CD4-positive, alpha-beta T cell (primary cell): ENCODE data around the gene PAX6. TPM values are rescaled to one million over a fixed set of nuclear protein-coding genes. Genes with fewer than 3 reads are reported as not detected.

ENCODE experiments used
- ATAC-seq: fragments of 200-7000 bp; cut with Tn5 transposase; one replicate; pipeline ENCODE4 v1.10.0; 2022; ENCODE audit warnings: mild to moderate bottlenecking; ENCODE audit not compliant: poor library complexity
- CTCF ChIA-PET: fragments of 350-600 bp; sonication (Branson Sonifier 250); formaldehyde crosslinking; loops from one replicate; lab custom pipeline; 2021; ENCODE audit warnings: antibody characterized with exemption, inconsistent platforms; lab: Charles Lee
- POLR2A ChIA-PET: fragments of 350-600 bp; sonication (Branson Sonifier 250); formaldehyde crosslinking; loops from one replicate; lab custom pipeline; 2021; ENCODE audit warnings: antibody characterized with exemption, inconsistent platforms; lab: Charles Lee
- DNase-seq, 14 experiments: peaks; one replicate each; pipeline ENCODE4 v3.0.0-alpha.2; 2013 to 2020; ENCODE audit warnings: mixed read lengths in 2 of 14
- H3K27ac ChIP-seq, 2 donors: one replicate each; pipeline versions ENCODE4 v1.5.1 to v1.7.0; 2013; ENCODE audit warnings: low read length in 2 of 2, low read depth in 1 of 2, mild to moderate bottlenecking in 1 of 2
- H3K27me3 ChIP-seq, 2 experiments: 1 replicate in 1 of 2; 2 replicates in 1 of 2; pipeline versions ENCODE4 v1.6.1 to v1.7.0; 2013; ENCODE audit warnings: low read length in 2 of 2, control low read depth in 1 of 2, mild to moderate bottlenecking in 1 of 2, moderate library complexity in 1 of 2; ENCODE audit not compliant: insufficient read depth in 2 of 2, control insufficient read depth in 1 of 2
- H3K36me3 ChIP-seq: one replicate; pipeline ENCODE4 v1.6.1; 2013; ENCODE audit warnings: low read length, control low read depth; ENCODE audit not compliant: insufficient read depth
- H3K4me1 ChIP-seq: one replicate; pipeline ENCODE4 v1.6.1; 2013; ENCODE audit warnings: low read length, control low read depth; ENCODE audit not compliant: insufficient read depth
- H3K4me3 ChIP-seq: one replicate; pipeline ENCODE4 v1.5.1; 2013; ENCODE audit warnings: mild to moderate bottlenecking, low read length, moderate library complexity
- H3K9me3 ChIP-seq, 2 experiments: 1 replicate in 1 of 2; 2 replicates in 1 of 2; pipeline versions ENCODE4 v1.6.1 to v1.7.0; 2013; ENCODE audit warnings: low read length in 2 of 2, mild to moderate bottlenecking in 2 of 2, control low read depth in 1 of 2, moderate library complexity in 1 of 2; ENCODE audit not compliant: control insufficient read depth in 1 of 2, insufficient read depth in 1 of 2
- H3K27ac Mint-ChIP-seq: one replicate; pipeline ENCODE4 v1.8.0; 2020; ENCODE audit warnings: mixed read lengths
- H3K27me3 Mint-ChIP-seq: one replicate; pipeline ENCODE4 v1.8.0; 2021; ENCODE audit warnings: mixed read lengths
- H3K36me3 Mint-ChIP-seq: one replicate; pipeline ENCODE4 v1.8.0; 2021; ENCODE audit warnings: low read depth, mixed read lengths
- H3K4me1 Mint-ChIP-seq: one replicate; pipeline ENCODE4 v1.8.0; 2021; ENCODE audit warnings: low read depth, mixed read lengths
- H3K4me3 Mint-ChIP-seq: one replicate; pipeline ENCODE4 v1.8.0; 2020; ENCODE audit warnings: mild to moderate bottlenecking, mixed read lengths
- H3K9me3 Mint-ChIP-seq: one replicate; pipeline ENCODE4 v1.8.0; 2020; ENCODE audit warnings: mixed read lengths
- CTCF ChIP-seq: fragments of 200-600 bp; IDR thresholded peaks from one replicate; pipeline ENCODE4 v1.8.0; 2022; ENCODE audit warnings: antibody characterized with exemption, mild to moderate bottlenecking
- intact Hi-C, 2 experiments: fragments of 100-400 bp; cut with DNase I in 1 of 2; cut with micrococcal nuclease in 1 of 2; formaldehyde crosslinking; loops; one replicate each; pipeline versions ENCODE4 v1.15.1 to v1.9.0; 2023 to 2025; cut with DNase I, micrococcal nuclease
- total RNA-seq, 174 experiments: library from RNA in 2 of 174; stranded (reverse) in 2 of 174; gene quantifications; one replicate each; pipeline ENCODE4 v1.2.3 and lab custom pipeline; 2021 to 2026

The PAX6 gene
- total RNA-seq, 2 experiments from 2014 or later, result not detected

DNA sequence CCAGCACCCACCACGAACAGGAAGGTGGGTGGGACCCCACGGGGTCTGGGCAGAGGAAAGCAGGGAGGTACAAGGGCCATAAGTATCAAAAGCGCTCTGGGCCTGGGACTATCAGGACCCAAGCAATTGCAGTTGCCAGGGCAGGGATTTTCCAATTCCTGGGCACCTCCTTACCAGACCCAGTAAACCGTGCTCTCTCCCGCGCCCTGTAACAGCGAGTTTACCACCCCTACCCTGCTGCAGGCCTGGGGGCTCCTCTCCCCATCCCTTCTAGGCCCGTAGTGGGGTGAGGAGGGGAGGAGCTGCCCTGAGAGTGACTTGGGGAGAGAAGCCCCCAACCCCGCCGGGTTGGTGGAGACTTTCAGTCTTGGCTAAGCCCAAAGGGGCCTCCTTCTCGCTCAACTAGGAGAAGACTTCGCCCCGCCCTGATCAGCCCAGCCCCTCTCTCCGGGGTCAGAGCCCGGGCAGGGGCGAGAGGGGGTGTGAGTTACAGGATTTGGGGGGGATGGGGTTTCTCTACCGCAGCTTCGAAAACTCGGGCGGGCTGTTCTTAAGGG, 5.4 kb downstream of the PAX6 start:
- Histone ChIP-seq H3K27ac (no peak overlapping the region), H3K4me1 (peaks cover 52% of the 10 kb centered on the region), H3K27me3 (peaks cover 84 to 99% of the 10 kb centered on the region in 2 experiments), H3K9me3 (peaks cover 19 to 50% of the 10 kb centered on the region in 2 experiments), H3K36me3 (no peaks in the 10 kb centered on the region), H3K4me3 (no peak overlapping the region)
- Mint-ChIP-seq H3K9me3 (peaks cover 3% of the 10 kb centered on the region), H3K36me3 (peaks cover 4% of the 10 kb centered on the region), H3K27ac (no peak overlapping the region), H3K4me3 (no peak overlapping the region), H3K27me3 (peaks cover 90% of the 10 kb centered on the region), H3K4me1 (peaks cover 58% of the 10 kb centered on the region)
- DNase-seq (no peak), ATAC-seq (no peak)
- intact Hi-C loops, result no loop called here
- POLR2A ChIA-PET, result no interaction called here
- TF ChIP-seq CTCF, result no peak
- CTCF ChIA-PET, result no interaction called here

GRCh38 chr11:31805037-31805628, 6.0 kb downstream of the PAX6 start:
- Mint-ChIP-seq H3K4me1 (peaks cover 62% of the 10 kb centered on the region), H3K36me3 (peaks cover 4% of the 10 kb centered on the region), H3K27ac (no peak overlapping the region), H3K27me3 (peaks cover 93% of the 10 kb centered on the region), H3K9me3 (peaks cover 4% of the 10 kb centered on the region), H3K4me3 (peak overlapping the region; percentile 81)
- Histone ChIP-seq H3K4me1 (peaks cover 52% of the 10 kb centered on the region), H3K4me3 (no peak overlapping the region), H3K27ac (no peak overlapping the region), H3K36me3 (no peaks in the 10 kb centered on the region), H3K27me3 (peaks cover 88 to 99% of the 10 kb centered on the region in 2 experiments), H3K9me3 (peaks cover 23 to 56% of the 10 kb centered on the region in 2 experiments)
- intact Hi-C loops, result no loop called here
- CTCF ChIA-PET, result no interaction called here
- ATAC-seq (no peak), DNase-seq (no peak)
- POLR2A ChIA-PET, result no interaction called here
- no peak for TF ChIP-seq CTCF

DNA sequence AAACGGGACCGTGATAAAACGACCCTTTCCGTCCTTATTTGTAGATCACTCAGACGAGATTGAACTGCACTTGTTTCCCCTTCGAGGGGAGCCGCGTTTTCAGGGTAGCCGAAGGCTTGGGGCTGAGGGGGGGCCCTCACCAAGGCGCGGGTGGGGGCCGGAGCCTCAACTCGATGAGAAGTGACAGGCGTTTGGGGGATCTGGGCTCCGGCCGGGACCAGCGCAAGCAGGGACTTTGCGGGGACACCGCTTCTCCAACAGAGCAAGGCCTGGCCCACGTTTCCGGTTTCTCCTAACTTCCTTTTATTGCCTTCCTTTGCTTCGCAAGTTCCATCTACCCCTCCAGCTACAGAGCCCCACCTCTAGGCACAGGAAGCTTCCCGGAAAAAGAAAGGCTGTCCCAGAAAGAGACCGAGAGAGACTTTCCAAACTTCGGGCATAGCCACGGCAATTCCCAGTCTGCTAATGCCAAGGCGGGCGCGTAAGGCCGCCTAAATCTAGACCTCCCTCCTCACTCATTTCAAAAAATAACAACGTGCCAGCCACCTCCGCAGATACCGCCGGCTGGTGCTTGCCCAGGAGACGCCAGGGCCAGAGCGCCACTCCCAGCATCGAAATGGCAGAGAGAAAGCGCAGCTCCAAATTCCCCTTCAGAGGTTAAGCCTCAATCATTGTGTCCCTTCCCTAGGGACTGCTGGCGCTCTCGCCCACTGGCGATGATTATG, 6.6 kb downstream of the PAX6 start:
- Histone ChIP-seq H3K27ac (no peak overlapping the region), H3K9me3 (peaks cover 23 to 59% of the 10 kb centered on the region in 2 experiments), H3K27me3 (peaks cover 88 to 99% of the 10 kb centered on the region in 2 experiments), H3K36me3 (no peaks in the 10 kb centered on the region), H3K4me3 (peak overlapping the region; percentile 18), H3K4me1 (peaks cover 51% of the 10 kb centered on the region)
- Mint-ChIP-seq H3K4me1 (peaks cover 62% of the 10 kb centered on the region), H3K9me3 (peaks cover 4% of the 10 kb centered on the region), H3K4me3 (peak overlapping the region; percentile 81), H3K36me3 (peaks cover 4% of the 10 kb centered on the region), H3K27me3 (peaks cover 96% of the 10 kb centered on the region), H3K27ac (no peak overlapping the region)
- ATAC-seq (no peak), DNase-seq (no peak)
- intact Hi-C loops, result no loop called here
- ChIA-PET POLR2A (no interaction called here), CTCF (no interaction called here)
- TF ChIP-seq CTCF, result no peak
